ENCODE results near the gene TEAD4. TPM values are rescaled to one million over a fixed set of nuclear protein-coding genes. Genes with fewer than 3 reads are reported as not detected.

The TEAD4 gene
- total and polyA plus RNA-seq, 3 donors from 2014 or later = 9.7 to 16.1 (median 10.9) TPM

GRCh38 chr12:2924019-2924418, 35.2 kb upstream of the TEAD4 start:
- H3K27ac ChIP-seq = no peak overlapping the region
- no peak for DNase-seq
- WGBS, 2 donors = 90% methylated on average over 3 of the region's 3 CpGs
- H3K36me3 ChIP-seq (ENCODE audit: low read depth, missing control alignments) = no peaks in the 10 kb centered on the region
- H3K4me3 ChIP-seq = no peak overlapping the region
- no peaks in the 10 kb centered on the region for H3K9me3 ChIP-seq
- intact Hi-C loops (cut with DNase I; ENCODE audit: low total_unique reads) = no loop called here
- no peak for TF ChIP-seq POLR2A (IDR thresholded peaks at IDR 0.05)
- no peak for TF ChIP-seq CTCF (IDR thresholded peaks at IDR 0.05)
- H3K27me3 ChIP-seq = no peaks in the 10 kb centered on the region
- no peaks in the 10 kb centered on the region for H3K4me1 ChIP-seq

- no peaks in the 10 kb centered on the region for H3K4me1 ChIP-seq
- DNase-seq = no peak
- no peak overlapping the region for H3K27ac ChIP-seq
- H3K4me3 ChIP-seq = no peak overlapping the region
- H3K27me3 ChIP-seq = no peaks in the 10 kb centered on the region
- H3K36me3 ChIP-seq (ENCODE audit: low read depth, missing control alignments) = no peaks in the 10 kb centered on the region
- no peaks in the 10 kb centered on the region for H3K9me3 ChIP-seq
- 90 to 94% methylated on average over 6 of the region's 6 CpGs for WGBS, 2 donors
- intact Hi-C loops (cut with DNase I; ENCODE audit: low total_unique reads) = no loop called here
- TF ChIP-seq POLR2A (IDR thresholded peaks at IDR 0.05) = no peak
- no peak for TF ChIP-seq CTCF (IDR thresholded peaks at IDR 0.05)
Measured at GRCh38 chr12:2925322-2925995, 33.7 kb upstream of the TEAD4 start.

GRCh38 chr12:2930865-2931264, 28.3 kb upstream of the TEAD4 start:
- Histone ChIP-seq H3K36me3 (ENCODE audit: low read depth, missing control alignments) (no peaks in the 10 kb centered on the region), H3K27me3 (no peaks in the 10 kb centered on the region), H3K27ac (no peak overlapping the region), H3K4me3 (no peak overlapping the region), H3K9me3 (no peaks in the 10 kb centered on the region), H3K4me1 (no peaks in the 10 kb centered on the region)
- TF ChIP-seq CTCF (IDR thresholded peaks at IDR 0.05) = no peak
- no peak for TF ChIP-seq POLR2A (IDR thresholded peaks at IDR 0.05)
- intact Hi-C loops (cut with DNase I; ENCODE audit: low total_unique reads) = loop anchor here (10.0 kb wide), 1 partner anchor 96 kb away; the partner anchor contains the start of gene NRIP2
- 80 to 93% methylated on average over 8 of the region's 8 CpGs for WGBS, 2 donors
- DNase-seq = no peak

GRCh38 chr12:2933586-2933985, 25.6 kb upstream of the TEAD4 start:
- DNase-seq = no peak
- Histone ChIP-seq H3K4me1 (no peaks in the 10 kb centered on the region), H3K9me3 (no peaks in the 10 kb centered on the region), H3K27ac (no peak overlapping the region), H3K4me3 (no peak overlapping the region), H3K27me3 (no peaks in the 10 kb centered on the region), H3K36me3 (ENCODE audit: low read depth, missing control alignments) (no peaks in the 10 kb centered on the region)
- WGBS, 2 donors = 95% methylated on average over 6 of the region's 6 CpGs
- intact Hi-C loops (cut with DNase I; ENCODE audit: low total_unique reads) = loop anchor here (10.0 kb wide), 1 partner anchor 99 kb away; the partner anchor contains the start of gene NRIP2
- TF ChIP-seq POLR2A (IDR thresholded peaks at IDR 0.05) (no peak), CTCF (IDR thresholded peaks at IDR 0.05) (no peak)

GRCh38 chr12:2934371-2934770, 24.8 kb upstream of the TEAD4 start:
- intact Hi-C loops (cut with DNase I; ENCODE audit: low total_unique reads) = loop anchor here (10.0 kb wide), 1 partner anchor 100 kb away; the partner anchor contains the start of gene NRIP2
- Histone ChIP-seq H3K9me3 (no peaks in the 10 kb centered on the region), H3K27ac (no peak overlapping the region), H3K4me3 (no peak overlapping the region), H3K4me1 (no peaks in the 10 kb centered on the region), H3K27me3 (no peaks in the 10 kb centered on the region), H3K36me3 (ENCODE audit: low read depth, missing control alignments) (no peaks in the 10 kb centered on the region)
- TF ChIP-seq POLR2A (IDR thresholded peaks at IDR 0.05) (no peak), CTCF (IDR thresholded peaks at IDR 0.05) (no peak)
- DNase-seq = no peak
- WGBS, 2 donors = 93 to 95% methylated on average over 6 of the region's 6 CpGs
